Measurements from ENCODE around the gene MIDN.

DNA sequence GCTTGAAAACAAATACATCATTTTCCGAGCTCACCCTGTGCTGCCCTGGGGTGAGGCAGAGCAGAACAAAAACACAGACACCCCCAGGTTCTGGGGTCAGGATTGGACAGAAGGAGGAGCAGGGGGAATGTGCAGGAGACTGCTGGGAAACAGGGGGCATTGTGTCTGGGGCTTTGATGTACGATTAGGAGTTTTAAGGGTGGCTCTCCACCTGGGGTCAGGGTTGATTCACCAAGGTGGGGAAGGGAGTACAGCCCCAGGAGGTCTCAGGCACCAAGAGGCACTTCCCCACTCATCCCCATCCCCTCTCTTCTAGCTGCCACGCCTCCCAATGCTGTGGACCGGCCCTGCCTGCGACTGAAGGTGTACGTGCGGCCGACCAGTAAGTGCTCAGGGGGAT is 49.9 kb downstream of the MIDN start:
- TF ChIP-seq, protein P1, sequence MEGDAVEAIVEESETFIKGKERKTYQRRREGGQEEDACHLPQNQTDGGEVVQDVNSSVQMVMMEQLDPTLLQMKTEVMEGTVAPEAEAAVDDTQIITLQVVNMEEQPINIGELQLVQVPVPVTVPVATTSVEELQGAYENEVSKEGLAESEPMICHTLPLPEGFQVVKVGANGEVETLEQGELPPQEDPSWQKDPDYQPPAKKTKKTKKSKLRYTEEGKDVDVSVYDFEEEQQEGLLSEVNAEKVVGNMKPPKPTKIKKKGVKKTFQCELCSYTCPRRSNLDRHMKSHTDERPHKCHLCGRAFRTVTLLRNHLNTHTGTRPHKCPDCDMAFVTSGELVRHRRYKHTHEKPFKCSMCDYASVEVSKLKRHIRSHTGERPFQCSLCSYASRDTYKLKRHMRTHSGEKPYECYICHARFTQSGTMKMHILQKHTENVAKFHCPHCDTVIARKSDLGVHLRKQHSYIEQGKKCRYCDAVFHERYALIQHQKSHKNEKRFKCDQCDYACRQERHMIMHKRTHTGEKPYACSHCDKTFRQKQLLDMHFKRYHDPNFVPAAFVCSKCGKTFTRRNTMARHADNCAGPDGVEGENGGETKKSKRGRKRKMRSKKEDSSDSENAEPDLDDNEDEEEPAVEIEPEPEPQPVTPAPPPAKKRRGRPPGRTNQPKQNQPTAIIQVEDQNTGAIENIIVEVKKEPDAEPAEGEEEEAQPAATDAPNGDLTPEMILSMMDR (IDR thresholded peaks at IDR 0.05; ENCODE audit: poor library complexity), result no peak
- no peak for TF ChIP-seq EZH2 (IDR thresholded peaks at IDR 0.05; ENCODE audit: borderline replicate concordance)
- TF ChIP-seq EZH2phosphoT487 (IDR thresholded peaks at IDR 0.05; ENCODE audit: low read depth, severe bottlenecking, unreplicated experiment), result no peak

All from hepatocyte (in vitro differentiated cells).